ENCODE measurements around the gene LIG3. TPM values are rescaled to one million over a fixed set of nuclear protein-coding genes. Genes with fewer than 3 reads are reported as not detected.
"Not testable (repeated sequence)": the region's sequence is repeated elsewhere in the genome, so short reads cannot be mapped to it uniquely, and the experiment has no call there.

The LIG3 gene
- total RNA-seq, 1 donor = 29.5 TPM

GRCh38 chr17:35016369-35016768 is 36.1 kb downstream of the LIG3 start:
- Histone ChIP-seq H3K27me3 (ENCODE audit: insufficient read depth, low read length) (no peaks in the 10 kb centered on the region), H3K9me3 (ENCODE audit: low read depth, low read length) (no peaks in the 10 kb centered on the region), H3K4me3 (ENCODE audit: low read length) (no peak overlapping the region), H3K4me1 (ENCODE audit: insufficient read depth, low read length) (peaks cover 3% of the 10 kb centered on the region)

GRCh38 chr17:35017021-35017420 is 36.7 kb downstream of the LIG3 start:
- H3K27me3 ChIP-seq (ENCODE audit: insufficient read depth, low read length) = no peaks in the 10 kb centered on the region
- peaks cover 7% of the 10 kb centered on the region for H3K4me1 ChIP-seq (ENCODE audit: insufficient read depth, low read length)
- H3K4me3 ChIP-seq (ENCODE audit: low read length) = no peak overlapping the region
- H3K9me3 ChIP-seq (ENCODE audit: low read depth, low read length) = no peaks in the 10 kb centered on the region

- Histone ChIP-seq H3K4me1 (ENCODE audit: insufficient read depth, low read length) (peaks cover 23% of the 10 kb centered on the region), H3K9me3 (ENCODE audit: low read depth, low read length) (no peaks in the 10 kb centered on the region), H3K27me3 (ENCODE audit: insufficient read depth, low read length) (no peaks in the 10 kb centered on the region), H3K4me3 (ENCODE audit: low read length) (no peak overlapping the region)
Measured at GRCh38 chr17:35018814-35019213, 38.5 kb downstream of the LIG3 start.

GRCh38 chr17:35019386-35020179 is 39.3 kb downstream of the LIG3 start:
- Histone ChIP-seq H3K27me3 (ENCODE audit: insufficient read depth, low read length) (no peaks in the 10 kb centered on the region), H3K4me3 (ENCODE audit: low read length) (no peak overlapping the region)

GRCh38 chr17:35021520-35022380 is 41.4 kb downstream of the LIG3 start:
- no peak overlapping the region for H3K4me3 ChIP-seq (ENCODE audit: low read length)
- no peaks in the 10 kb centered on the region for H3K9me3 ChIP-seq (ENCODE audit: low read depth, low read length)
- H3K4me1 ChIP-seq (ENCODE audit: insufficient read depth, low read length) = peaks cover 27% of the 10 kb centered on the region
- no peaks in the 10 kb centered on the region for H3K27me3 ChIP-seq (ENCODE audit: insufficient read depth, low read length)

More at GRCh38 chr17:35019386-35020179, 39.3 kb downstream of the LIG3 start:
- Histone ChIP-seq H3K9me3 (ENCODE audit: low read depth, low read length) (no peaks in the 10 kb centered on the region), H3K4me1 (ENCODE audit: insufficient read depth, low read length) (peaks cover 27% of the 10 kb centered on the region)

- no peaks in the 10 kb centered on the region for H3K27me3 ChIP-seq (ENCODE audit: insufficient read depth, low read length)
- no peak overlapping the region for H3K4me3 ChIP-seq (ENCODE audit: low read length)
- H3K4me1 ChIP-seq (ENCODE audit: insufficient read depth, low read length) = peaks cover 27% of the 10 kb centered on the region
- no peaks in the 10 kb centered on the region for H3K9me3 ChIP-seq (ENCODE audit: low read depth, low read length)
Measured at GRCh38 chr17:35022536-35023063, 42.3 kb downstream of the LIG3 start.

GRCh38 chr17:35023538-35023937 is 43.2 kb downstream of the LIG3 start:
- H3K4me3 ChIP-seq (ENCODE audit: low read length) = no peak overlapping the region
- H3K9me3 ChIP-seq (ENCODE audit: low read depth, low read length) = no peaks in the 10 kb centered on the region
- peaks cover 28% of the 10 kb centered on the region for H3K4me1 ChIP-seq (ENCODE audit: insufficient read depth, low read length)
- no peaks in the 10 kb centered on the region for H3K27me3 ChIP-seq (ENCODE audit: insufficient read depth, low read length)

- H3K27me3 ChIP-seq (ENCODE audit: insufficient read depth, low read length) = no peaks in the 10 kb centered on the region
- no peak overlapping the region for H3K4me3 ChIP-seq (ENCODE audit: low read length)
- H3K4me1 ChIP-seq (ENCODE audit: insufficient read depth, low read length) = peaks cover 35% of the 10 kb centered on the region
- no peaks in the 10 kb centered on the region for H3K9me3 ChIP-seq (ENCODE audit: low read depth, low read length)
Measured at GRCh38 chr17:35025541-35025940, 45.2 kb downstream of the LIG3 start.

- not testable (repeated sequence) for H3K27me3 ChIP-seq (ENCODE audit: insufficient read depth, low read length); H3K9me3 ChIP-seq (ENCODE audit: low read depth, low read length); H3K4me3 ChIP-seq (ENCODE audit: low read length)
- H3K4me1 ChIP-seq (ENCODE audit: insufficient read depth, low read length) = peaks cover 18% of the 10 kb centered on the region
Measured at GRCh38 chr17:35028097-35028496, 47.8 kb downstream of the LIG3 start.

GRCh38 chr17:35028531-35029262 is 48.4 kb downstream of the LIG3 start:
- no peaks in the 10 kb centered on the region for H3K9me3 ChIP-seq (ENCODE audit: low read depth, low read length)
- H3K27me3 ChIP-seq (ENCODE audit: insufficient read depth, low read length) = no peaks in the 10 kb centered on the region
- no peak overlapping the region for H3K4me3 ChIP-seq (ENCODE audit: low read length)
- peaks cover 13% of the 10 kb centered on the region for H3K4me1 ChIP-seq (ENCODE audit: insufficient read depth, low read length)

GRCh38 chr17:35030780-35031179 is 50.5 kb downstream of the LIG3 start:
- H3K4me1 ChIP-seq (ENCODE audit: insufficient read depth, low read length) = peaks cover 9% of the 10 kb centered on the region
- H3K9me3 ChIP-seq (ENCODE audit: low read depth, low read length) = no peaks in the 10 kb centered on the region
- no peak overlapping the region for H3K4me3 ChIP-seq (ENCODE audit: low read length)

GRCh38 chr17:35038453-35038852 is 58.1 kb downstream of the LIG3 start:
- no peaks in the 10 kb centered on the region for H3K4me1 ChIP-seq (ENCODE audit: insufficient read depth, low read length)
- no peaks in the 10 kb centered on the region for H3K9me3 ChIP-seq (ENCODE audit: low read depth, low read length)
- H3K4me3 ChIP-seq (ENCODE audit: low read length) = no peak overlapping the region
- H3K27me3 ChIP-seq (ENCODE audit: insufficient read depth, low read length) = no peaks in the 10 kb centered on the region

More at GRCh38 chr17:35030780-35031179, 50.5 kb downstream of the LIG3 start:
- no peaks in the 10 kb centered on the region for H3K27me3 ChIP-seq (ENCODE audit: insufficient read depth, low read length)

- Histone ChIP-seq H3K4me1 (ENCODE audit: insufficient read depth, low read length) (peaks cover 25% of the 10 kb centered on the region), H3K4me3 (ENCODE audit: low read length) (no peak overlapping the region), H3K27me3 (ENCODE audit: insufficient read depth, low read length) (no peaks in the 10 kb centered on the region), H3K9me3 (ENCODE audit: low read depth, low read length) (no peaks in the 10 kb centered on the region)
Measured at GRCh38 chr17:35041390-35041789, 61.1 kb downstream of the LIG3 start.

GRCh38 chr17:35044181-35044580 is 63.9 kb downstream of the LIG3 start:
- Histone ChIP-seq H3K27me3 (ENCODE audit: insufficient read depth, low read length) (no peaks in the 10 kb centered on the region), H3K9me3 (ENCODE audit: low read depth, low read length) (no peaks in the 10 kb centered on the region), H3K4me1 (ENCODE audit: insufficient read depth, low read length) (peaks cover 45% of the 10 kb centered on the region), H3K4me3 (ENCODE audit: low read length) (no peak overlapping the region)

Measured in mononuclear cell (primary cell).